ENCODE results near the gene SH2D2A. TPM values are rescaled to one million over a fixed set of nuclear protein-coding genes. Genes with fewer than 3 reads are reported as not detected.

The SH2D2A gene
- 0.48 and 2.2 TPM in 2 replicates for total RNA-seq (ENCODE audit: low replicate concordance)
- long read RNA-seq, partial matches to known transcripts = 1 of 1 reads
- long read RNA-seq, other reads (novel, unspliced or antisense) = 0 of 1 reads

- TF ChIP-seq CTCF (conservative IDR thresholded peaks at IDR 0.05) = no peak
- Mint-ChIP-seq H3K36me3 (no peaks in the 10 kb centered on the region), H3K27me3 (peaks cover 57% of the 10 kb centered on the region), H3K9me3 (peaks cover 5% of the 10 kb centered on the region), H3K27ac (no peak within 1 kb of the TSS), H3K4me1 (ENCODE audit: unreplicated experiment) (peaks cover 16% of the 10 kb centered on the region), H3K4me3 (peak within 1 kb of the TSS; percentile 58)
- DNase-seq (ENCODE audit: extremely low spot score, unreplicated experiment) = no peak
Observed at GRCh38 chr1:156816561-156817328, at the start of gene SH2D2A. TSS of gene SH2D2A (minus strand) at chr1:156816848. CDS start at chr1:156816708, 140 bp downstream.

GRCh38 chr1:156865865-156866248, 49.2 kb upstream of the SH2D2A start:
- H3K4me3 Mint-ChIP-seq = peak overlapping the region; percentile 11
- no peak overlapping the region for H3K27ac Mint-ChIP-seq
- peaks cover 58% of the 10 kb centered on the region for H3K27me3 Mint-ChIP-seq
- no peak for DNase-seq (ENCODE audit: extremely low spot score, unreplicated experiment)
- no peak for TF ChIP-seq CTCF (conservative IDR thresholded peaks at IDR 0.05)
- H3K4me1 Mint-ChIP-seq (ENCODE audit: unreplicated experiment) = peaks cover 43% of the 10 kb centered on the region
- H3K9me3 Mint-ChIP-seq = no peaks in the 10 kb centered on the region
- H3K36me3 Mint-ChIP-seq = no peaks in the 10 kb centered on the region

- DNase-seq (ENCODE audit: extremely low spot score, unreplicated experiment) = no peak
- no peak overlapping the region for H3K4me3 Mint-ChIP-seq
- no peak overlapping the region for H3K27ac Mint-ChIP-seq
- no peaks in the 10 kb centered on the region for H3K36me3 Mint-ChIP-seq
- no peak for TF ChIP-seq CTCF (conservative IDR thresholded peaks at IDR 0.05)
- H3K27me3 Mint-ChIP-seq = peaks cover 58% of the 10 kb centered on the region
- no peaks in the 10 kb centered on the region for H3K9me3 Mint-ChIP-seq
- H3K4me1 Mint-ChIP-seq (ENCODE audit: unreplicated experiment) = peaks cover 40% of the 10 kb centered on the region
Observed at GRCh38 chr1:156865258-156865657, 48.6 kb upstream of the SH2D2A start.

- Mint-ChIP-seq H3K9me3 (no peaks in the 10 kb centered on the region), H3K27me3 (peaks cover 59% of the 10 kb centered on the region), H3K27ac (no peak overlapping the region), H3K4me1 (ENCODE audit: unreplicated experiment) (peaks cover 40% of the 10 kb centered on the region), H3K4me3 (no peak overlapping the region), H3K36me3 (no peaks in the 10 kb centered on the region)
- DNase-seq (ENCODE audit: extremely low spot score, unreplicated experiment) = no peak
- TF ChIP-seq CTCF (conservative IDR thresholded peaks at IDR 0.05) = no peak
Observed at GRCh38 chr1:156864796-156865195, 48.1 kb upstream of the SH2D2A start.

GRCh38 chr1:156863631-156864030, 47.0 kb upstream of the SH2D2A start:
- peak overlapping the region; percentile 76 for H3K4me3 Mint-ChIP-seq
- no peak for DNase-seq (ENCODE audit: extremely low spot score, unreplicated experiment)
- H3K36me3 Mint-ChIP-seq = no peaks in the 10 kb centered on the region
- H3K9me3 Mint-ChIP-seq = no peaks in the 10 kb centered on the region
- peaks cover 38% of the 10 kb centered on the region for H3K4me1 Mint-ChIP-seq (ENCODE audit: unreplicated experiment)
- peak overlapping the region; percentile 24 for H3K27ac Mint-ChIP-seq
- peaks cover 62% of the 10 kb centered on the region for H3K27me3 Mint-ChIP-seq
- TF ChIP-seq CTCF (conservative IDR thresholded peaks at IDR 0.05) = no peak

All from type B pancreatic cell (in vitro differentiated cells).